HCT116 (cell line): ENCODE data around the gene ENTREP1. TPM values are rescaled to one million over a fixed set of nuclear protein-coding genes. Genes with fewer than 3 reads are reported as not detected.

ENCODE experiments used
- ATAC-seq: fragments of 200-7000 bp; cut with Tn5 transposase; 2 replicates; pipeline ENCODE4 v1.9.1; 2020; ENCODE audit warnings: mild to moderate bottlenecking, moderate library complexity
- BruUV-seq: library from RNA; stranded (reverse); fragments of 400-500 nt; replicated peaks from 2 replicates; lab custom pipeline; 2021; lab: Mats Ljungman, UMichigan
- CTCF ChIA-PET: fragments of 300-600 bp; sonication (Branson Sonifier 250); formaldehyde crosslinking; loops from one replicate; lab custom pipeline; 2021; ENCODE audit warnings: antibody characterized with exemption; lab: Charles Lee
- POLR2A ChIA-PET: fragments of 300-600, 350-600 bp; sonication (Branson Sonifier 250); formaldehyde crosslinking; loops from one replicate; lab custom pipeline; 2021; ENCODE audit warnings: antibody characterized with exemption; lab: Charles Lee
- RAD21 ChIA-PET, 2 experiments: fragments of 300-600 bp; sonication (Branson Sonifier 250); formaldehyde crosslinking; loops; one replicate each; lab custom pipeline; 2023; ENCODE audit warnings: low total read pairs in 2 of 2; ENCODE audit not compliant: uncharacterized antibody in 2 of 2, unreplicated experiment in 2 of 2, low non-redundant PET in 1 of 2; lab: Charles Lee
- DNase-seq: peaks from one replicate; pipeline ENCODE4 v3.0.0-alpha.2; 2010; ENCODE audit warnings: low read depth, low spot score
- H2AFZ ChIP-seq: fragments of 200-600 bp; shearing (Covaris generic), sonication (generic); 2 replicates; pipeline ENCODE4 v1.6.1; 2017; ENCODE audit warnings: low read depth, mixed run types, mixed read lengths, antibody characterized with exemption, low read length; ENCODE audit not compliant: poor library complexity, severe bottlenecking
- H3K27ac ChIP-seq: 2 replicates; pipeline ENCODE4 v1.5.1; 2012; ENCODE audit warnings: low read depth, low read length
- H3K27me3 ChIP-seq: fragments of 200-600 bp; sonication (generic); 2 replicates; pipeline ENCODE4 v1.6.1; 2016; ENCODE audit warnings: mixed run types, low read length, mixed read lengths; ENCODE audit not compliant: insufficient read depth
- H3K36me3 ChIP-seq, 2 experiments: fragments of 200-500 bp in 1 of 2; fragments of 200-600 bp in 1 of 2; sonication (Bioruptor generic) in 1 of 2; sonication (generic) in 1 of 2; 2 replicates each; pipeline versions ENCODE4 v1.5.1 to v1.6.1; 2014 to 2016; ENCODE audit warnings: low read length in 2 of 2, inconsistent platforms in 1 of 2, mixed read lengths in 1 of 2, mixed run types in 1 of 2; ENCODE audit not compliant: insufficient read depth in 2 of 2, control insufficient read depth in 1 of 2
- H3K4me1 ChIP-seq, 2 experiments: fragments of 200-600 bp in 1 of 2; sonication (generic) in 1 of 2; 2 replicates each; pipeline versions ENCODE4 v1.5.1 to v1.6.1; 2012 to 2017; ENCODE audit warnings: low read length in 2 of 2, inconsistent platforms in 1 of 2, mild to moderate bottlenecking in 1 of 2, mixed read lengths in 1 of 2, mixed run types in 1 of 2, moderate library complexity in 1 of 2; ENCODE audit not compliant: insufficient read depth in 2 of 2, control insufficient read depth in 1 of 2
- H3K4me2 ChIP-seq: fragments of 200-600 bp; sonication (generic); 2 replicates; pipeline ENCODE4 v1.6.1; 2017; ENCODE audit warnings: mixed run types, low read length, mixed read lengths
- H3K4me3 ChIP-seq, 2 experiments: fragments of 200-600 bp in 1 of 2; sonication (generic) in 1 of 2; replicated peaks in 1 of 2; 2 replicates each; pipeline ENCODE4 v1.5.1; 2011 to 2016; ENCODE audit warnings: low read length in 2 of 2, control low read depth in 1 of 2, low read depth in 1 of 2, mild to moderate bottlenecking in 1 of 2, mixed read lengths in 1 of 2, mixed run types in 1 of 2
- H3K79me2 ChIP-seq: fragments of 200-600 bp; sonication (generic); 2 replicates; pipeline ENCODE4 v1.6.1; 2017; ENCODE audit warnings: mild to moderate bottlenecking, mixed run types, low read length, moderate library complexity, mixed read lengths; ENCODE audit not compliant: insufficient read depth
- H3K9ac ChIP-seq: fragments of 200-600 bp; sonication (generic); 2 replicates; pipeline ENCODE4 v1.6.1; 2016; ENCODE audit warnings: low read length, mixed read lengths
- H3K9me2 ChIP-seq: fragments of 200-600 bp; sonication (generic), shearing (Covaris generic); 2 replicates; pipeline ENCODE4 v1.6.1; 2017; ENCODE audit warnings: mixed run types, mild to moderate bottlenecking, moderate library complexity; ENCODE audit not compliant: insufficient read depth
- H3K9me3 ChIP-seq, 2 experiments: fragments of 200-500 bp in 1 of 2; fragments of 200-600 bp in 1 of 2; sonication (Bioruptor generic) in 1 of 2; sonication (generic) in 1 of 2; 2 replicates each; pipeline ENCODE4 v1.6.1; 2014 to 2017; ENCODE audit warnings: low read length in 2 of 2, mixed read lengths in 2 of 2, inconsistent platforms in 1 of 2, low read depth in 1 of 2, mild to moderate bottlenecking in 1 of 2, mixed run types in 1 of 2, moderate library complexity in 1 of 2; ENCODE audit not compliant: control insufficient read depth in 1 of 2, insufficient read depth in 1 of 2
- H4K20me1 ChIP-seq: fragments of 200-600 bp; sonication (generic), shearing (Covaris generic); 2 replicates; pipeline ENCODE4 v1.6.1; 2017; ENCODE audit warnings: mixed run types, mild to moderate bottlenecking, moderate library complexity; ENCODE audit not compliant: insufficient read depth
- CBX3 ChIP-seq: IDR thresholded peaks from 2 replicates; pipeline ENCODE4 v1.6.1; 2012; ENCODE audit warnings: low read depth
- CEBPB ChIP-seq: IDR thresholded peaks from 2 replicates; pipeline ENCODE4 v1.6.1; 2012; ENCODE audit warnings: low read depth
- CTCF ChIP-seq, 3 experiments: fragments of 200-600 bp in 1 of 3; sonication (generic) in 1 of 3; IDR thresholded peaks in 2 of 3; conservative IDR thresholded peaks in 1 of 3; 2 replicates each; pipeline ENCODE4 v1.5.1; 2012 to 2017; ENCODE audit warnings: low read depth in 2 of 3, low read length in 2 of 3, antibody characterized with exemption in 1 of 3, borderline replicate concordance in 1 of 3, control low read depth in 1 of 3, mild to moderate bottlenecking in 1 of 3, mixed read lengths in 1 of 3, mixed run types in 1 of 3, moderate library complexity in 1 of 3; ENCODE audit not compliant: insufficient read depth in 1 of 3
- EGR1 ChIP-seq: IDR thresholded peaks from 2 replicates; pipeline ENCODE4 v1.6.1; 2012; ENCODE audit warnings: low read depth
- EZH2phosphoT487 ChIP-seq: fragments of 200-600 bp; IDR thresholded peaks from 2 replicates; pipeline ENCODE4 v1.6.1; 2018; ENCODE audit warnings: antibody characterized with exemption, borderline replicate concordance
- FOSL1 ChIP-seq: IDR thresholded peaks from 2 replicates; pipeline ENCODE4 v1.6.1; 2012; ENCODE audit warnings: low read depth
- JUND ChIP-seq: IDR thresholded peaks from 2 replicates; pipeline ENCODE4 v1.6.1; 2012
- POLR2A ChIP-seq: IDR thresholded peaks from 2 replicates; pipeline ENCODE4 v1.7.0; 2011; ENCODE audit warnings: borderline replicate concordance; ENCODE audit not compliant: insufficient read depth, insufficient read length; ENCODE audit errors: extremely low read depth
- REST ChIP-seq: IDR thresholded peaks from 2 replicates; pipeline ENCODE4 v1.6.1; 2012; ENCODE audit warnings: low read depth
- SIN3A ChIP-seq: IDR thresholded peaks from 2 replicates; pipeline ENCODE4 v1.6.1; 2012; ENCODE audit warnings: low read depth
- SP1 ChIP-seq: IDR thresholded peaks from 2 replicates; pipeline ENCODE4 v1.6.1; 2012; ENCODE audit warnings: low read depth
- SRF ChIP-seq: IDR thresholded peaks from 2 replicates; pipeline ENCODE4 v1.6.1; 2012; ENCODE audit warnings: low read depth
- TCF7L2 ChIP-seq: IDR thresholded peaks from 2 replicates; pipeline ENCODE4 v1.7.0; 2011; ENCODE audit warnings: borderline replicate concordance, inconsistent platforms; ENCODE audit not compliant: insufficient read depth, insufficient read length; ENCODE audit errors: extremely low read depth
- ZBTB33 ChIP-seq: IDR thresholded peaks from 2 replicates; pipeline ENCODE4 v1.6.1; 2011; ENCODE audit warnings: mild to moderate bottlenecking, low read length, moderate library complexity; ENCODE audit not compliant: insufficient replicate concordance; ENCODE audit errors: extremely low read depth
- ZFX ChIP-seq: fragments of 450-650 bp; IDR thresholded peaks from 2 replicates; pipeline ENCODE4 v1.6.1; 2017
- ZNF274 ChIP-seq: fragments of 200-500 bp; sonication (Bioruptor generic); IDR thresholded peaks from 2 replicates; pipeline ENCODE4 v1.6.1; 2014; ENCODE audit warnings: mild to moderate bottlenecking, low read depth, low read length, inconsistent platforms
- intact Hi-C: fragments of 100-400 bp; cut with micrococcal nuclease; formaldehyde crosslinking; loops from 2 replicates; pipeline ENCODE4 v1.10.0; 2022
- total RNA-seq: library from RNA; stranded (reverse); gene quantifications from one replicate; pipeline ENCODE4 v1.2.1, GENCODE V29; 2021; ENCODE audit not compliant: unreplicated experiment

Gene ENTREP1
- total RNA-seq, 1 experiment from 2014 or later, result 1.1 TPM

- no peak overlapping the region for H3K4me3 ChIP-seq
- no peak for DNase-seq
- H4K20me1 ChIP-seq, result no peaks in the 10 kb centered on the region
- intact Hi-C loops, result no loop called here
- ChIA-PET CTCF (no interaction called here), POLR2A (no interaction called here), RAD21 (no interaction called here)
- H3K4me1 ChIP-seq, result no peaks in the 10 kb centered on the region
- H3K27ac ChIP-seq, result no peak overlapping the region
- ATAC-seq, result no peak
- H3K9me3 ChIP-seq, result no peaks in the 10 kb centered on the region
- no peaks in the 10 kb centered on the region for H3K9me2 ChIP-seq
- H3K79me2 ChIP-seq, result no peaks in the 10 kb centered on the region
- peaks cover 33% of the 10 kb centered on the region for H3K27me3 ChIP-seq
- TF ChIP-seq ZNF274 (no peak), CEBPB (no peak), ZBTB33 (no peak), EGR1 (no peak), POLR2A (no peak), CBX3 (no peak), SRF (no peak), SIN3A (no peak), ZFX (no peak), FOSL1 (no peak), REST (no peak), TCF7L2 (no peak), SP1 (no peak), JUND (no peak), EZH2phosphoT487 (no peak), CTCF (IDR thresholded peaks at IDR 0.05 in 2 of 3, conservative IDR thresholded peaks at IDR 0.05 in 1 of 3; ENCODE audit: borderline replicate concordance in 1 of 3, insufficient read depth in 1 of 3, low read depth in 2 of 3, low read length in 2 of 3) (no peak)
- no peak overlapping the region for H3K9ac ChIP-seq
- no TSS peak for BruUV-seq
- H3K36me3 ChIP-seq, result no peaks in the 10 kb centered on the region
- H2AFZ ChIP-seq, result no peak overlapping the region
- H3K4me2 ChIP-seq, result no peak overlapping the region
These were observed 38.2 kb downstream of the ENTREP1 start for GRCh38 chr9:69363191-69363590.
